HG03469 (cell line): ENCODE data around the gene SLC7A6OS.

Source experiments
- ATAC-seq: cut with Tn5 transposase; IDR thresholded peaks from one replicate; pipeline ENCODE4 v1.9.1; 2021; ENCODE audit warnings: mild to moderate bottlenecking, moderate library complexity, moderate number of reproducible peaks; ENCODE audit not compliant: unreplicated experiment

The SLC7A6OS gene

GRCh38 chr16:68257906-68258800 is 52.6 kb downstream of the SLC7A6OS start:
- ATAC-seq = no peak

GRCh38 chr16:68257251-68257905 is 53.4 kb downstream of the SLC7A6OS start:
- no peak for ATAC-seq

GRCh38 chr16:68255712-68256111 is 55.0 kb downstream of the SLC7A6OS start:
- ATAC-seq = no peak

GRCh38 chr16:68253721-68254120 is 57.0 kb downstream of the SLC7A6OS start:
- ATAC-seq = no peak

GRCh38 chr16:68252383-68252782 is 58.4 kb downstream of the SLC7A6OS start:
- ATAC-seq = no peak

- ATAC-seq = no peak
Measured at GRCh38 chr16:68251832-68252231, 58.9 kb downstream of the SLC7A6OS start.

- ATAC-seq = no peak
Measured at GRCh38 chr16:68250951-68251350, 59.8 kb downstream of the SLC7A6OS start.

GRCh38 chr16:68249371-68249770 is 61.4 kb downstream of the SLC7A6OS start:
- ATAC-seq = no peak
